ENCODE measurements around the gene MSH2.

GRCh38 chr2:47388888-47389287 lies 14.1 kb upstream of the MSH2 start:
- no peak for TF ChIP-seq JUN (IDR thresholded peaks at IDR 0.05; ENCODE audit: borderline replicate concordance, insufficient read depth, insufficient read length, low read depth)
- no peak for TF ChIP-seq MYC (IDR thresholded peaks at IDR 0.05; ENCODE audit: low read depth, low read length)
- no peak for TF ChIP-seq CTCF (IDR thresholded peaks at IDR 0.05; ENCODE audit: extremely low read depth in 1 of 2, insufficient read depth in 1 of 2, low read depth in 1 of 2, low read length in 2 of 2)
- TF ChIP-seq FOS (IDR thresholded peaks at IDR 0.05; ENCODE audit: borderline replicate concordance, insufficient read depth, low read length) = no peak
- TF ChIP-seq EZH2 (IDR thresholded peaks at IDR 0.05; ENCODE audit: borderline replicate concordance, low read depth, low read length, severe bottlenecking) = no peak
- no peak for TF ChIP-seq POLR2AphosphoS5 (IDR thresholded peaks at IDR 0.05; ENCODE audit: insufficient read depth, low read depth, low read length)
- no peak for TF ChIP-seq POLR2A (IDR thresholded peaks at IDR 0.05; ENCODE audit: low read depth, low read length)
- TF ChIP-seq MAX (IDR thresholded peaks at IDR 0.05; ENCODE audit: insufficient read depth, insufficient read length) = no peak
